Endothelial cell of umbilical vein (primary cell): Measurements from ENCODE around the gene SPRY4. TPM values are rescaled to one million over a fixed set of nuclear protein-coding genes. Genes with fewer than 3 reads are reported as not detected.

Source experiments
- BruUV-seq: library from RNA; stranded (reverse); fragments of 400-500 nt; replicated peaks from 2 replicates; lab custom pipeline; 2021; lab: Mats Ljungman, UMichigan
- CTCF ChIA-PET: fragments of 300-600, 350-600 bp; sonication (Branson Sonifier 250); formaldehyde crosslinking; loops from one replicate; lab custom pipeline; 2021; ENCODE audit warnings: antibody characterized with exemption, inconsistent platforms; lab: Charles Lee
- POLR2A ChIA-PET: fragments of 300-600, 350-600 bp; sonication (Branson Sonifier 250); formaldehyde crosslinking; loops from one replicate; lab custom pipeline; 2021; ENCODE audit warnings: antibody characterized with exemption, inconsistent platforms; lab: Charles Lee
- DNase-seq: peaks from one replicate; pipeline ENCODE4 v3.0.0-alpha.2; 2011; ENCODE audit warnings: low read depth, low spot score
- FAIRE-seq: peaks from 2 replicates; lab custom pipeline; 2011; peaks lifted over from hg19 to GRCh38; lab: Jason Lieb, UNC
- H2AFZ ChIP-seq: 2 replicates; pipeline ENCODE4 v1.6.0; 2012; ENCODE audit warnings: low read depth, low read length, control low read depth, inconsistent platforms
- H3K27ac ChIP-seq: 2 replicates; pipeline ENCODE4 v1.5.1; 2011; ENCODE audit warnings: low read depth, mild to moderate bottlenecking, control low read depth, low read length, moderate library complexity; ENCODE audit not compliant: insufficient read depth
- H3K27me3 ChIP-seq, 2 experiments: 2 replicates each; pipeline versions ENCODE4 v1.6.0 to v1.6.1; 2011; ENCODE audit warnings: low read length in 2 of 2, mixed read lengths in 1 of 2; ENCODE audit not compliant: control insufficient read depth in 2 of 2, insufficient read depth in 2 of 2
- H3K36me3 ChIP-seq, 2 experiments: 2 replicates in 1 of 2; 3 replicates in 1 of 2; pipeline ENCODE4 v1.5.1; 2011; ENCODE audit warnings: low read length in 2 of 2, mild to moderate bottlenecking in 1 of 2, moderate library complexity in 1 of 2; ENCODE audit not compliant: control insufficient read depth in 2 of 2, insufficient read depth in 2 of 2; ENCODE audit errors: extremely low read depth in 1 of 2
- H3K4me1 ChIP-seq: 3 replicates; pipeline ENCODE4 v1.5.1; 2011; ENCODE audit warnings: mild to moderate bottlenecking, low read length; ENCODE audit not compliant: control insufficient read depth, insufficient read depth; ENCODE audit errors: extremely low read depth
- H3K4me2 ChIP-seq: 2 replicates; pipeline ENCODE4 v1.6.1; 2011; ENCODE audit warnings: low read length, control low read depth, mixed read lengths; ENCODE audit not compliant: insufficient read depth
- H3K4me3 ChIP-seq, 3 experiments: fragments of 200-600 bp in 1 of 3; sonication (generic), shearing (Covaris generic) in 1 of 3; replicated peaks in 1 of 3; 2 replicates each; pipeline ENCODE4 v1.5.1; 2011 to 2016; ENCODE audit warnings: control low read depth in 3 of 3, low read length in 3 of 3, mild to moderate bottlenecking in 2 of 3, inconsistent platforms in 1 of 3, low read depth in 1 of 3, moderate library complexity in 1 of 3; ENCODE audit not compliant: insufficient read depth in 1 of 3
- H3K79me2 ChIP-seq: 2 replicates; pipeline ENCODE4 v1.6.0; 2012; ENCODE audit warnings: low read length, inconsistent platforms; ENCODE audit not compliant: control insufficient read depth, insufficient read depth
- H3K9ac ChIP-seq: replicated peaks from 2 replicates; pipeline ENCODE3; 2011; ENCODE audit warnings: low read length, control low read depth; ENCODE audit not compliant: insufficient read depth; ENCODE audit errors: extremely low read depth
- H3K9me1 ChIP-seq: replicated peaks from 3 replicates; pipeline ENCODE4 v1.6.0; 2011; ENCODE audit warnings: mild to moderate bottlenecking, low read length; ENCODE audit not compliant: control insufficient read depth, insufficient read depth; ENCODE audit errors: extremely low read depth
- H3K9me3 ChIP-seq: replicated peaks from 2 replicates; pipeline ENCODE4 v1.5.1; 2012; ENCODE audit warnings: low read length, inconsistent platforms; ENCODE audit not compliant: control insufficient read depth, insufficient read depth
- H4K20me1 ChIP-seq: replicated peaks from 2 replicates; pipeline ENCODE3; 2011; ENCODE audit warnings: mild to moderate bottlenecking, low read length; ENCODE audit not compliant: control insufficient read depth, insufficient read depth; ENCODE audit errors: extremely low read depth
- EZH2 ChIP-seq: IDR thresholded peaks from 2 replicates; pipeline ENCODE4 v1.6.1; 2012; ENCODE audit warnings: borderline replicate concordance, low read depth, mild to moderate bottlenecking, moderate library complexity, low read length, inconsistent platforms; ENCODE audit not compliant: severe bottlenecking
- FOS ChIP-seq: IDR thresholded peaks from 2 replicates; pipeline ENCODE4 v1.6.1; 2011; ENCODE audit warnings: mild to moderate bottlenecking, low read length, moderate library complexity, borderline replicate concordance; ENCODE audit not compliant: insufficient read depth
- GATA2 ChIP-seq: IDR thresholded peaks from 2 replicates; pipeline ENCODE4 v1.7.0; 2011; ENCODE audit warnings: low read depth, mild to moderate bottlenecking, moderate library complexity, mixed read lengths, low read length; ENCODE audit not compliant: insufficient read length, insufficient read depth
- JUN ChIP-seq: IDR thresholded peaks from 2 replicates; pipeline ENCODE4 v1.6.1; 2011; ENCODE audit warnings: borderline replicate concordance, low read depth; ENCODE audit not compliant: insufficient read length, insufficient read depth
- MYC ChIP-seq: IDR thresholded peaks from one replicate; pipeline ENCODE4 v1.6.1; 2011; ENCODE audit warnings: mild to moderate bottlenecking, low read depth, low read length
- POLR2A ChIP-seq: IDR thresholded peaks from 2 replicates; pipeline ENCODE4 v1.6.1; 2012; ENCODE audit warnings: low read depth, mild to moderate bottlenecking, control low read depth, low read length
- POLR2AphosphoS5 ChIP-seq: IDR thresholded peaks from 2 replicates; pipeline ENCODE4 v1.6.1; 2012; ENCODE audit warnings: low read depth, mild to moderate bottlenecking, control low read depth, low read length, moderate library complexity; ENCODE audit not compliant: insufficient read depth
- dilution Hi-C: fragments of 300-500 bp; cut with MboI; formaldehyde crosslinking; loops from one replicate; pipeline ENCODE4 v1.15.0; 2019; ENCODE audit warnings: low sequenced_read_pairs; ENCODE audit not compliant: extremely low pct_ligation_motif_present
- intact Hi-C: fragments of 100-400 bp; cut with micrococcal nuclease; formaldehyde crosslinking; loops from one replicate; pipeline ENCODE4 v1.10.0; 2022
- polyA plus RNA-seq, 4 experiments: library from polyadenylated mRNA; depleted of rRNA in 3 of 4; stranded (reverse) in 3 of 4; unstranded in 1 of 4; fragments of >200 nt; gene quantifications; 2 replicates each; pipeline versions ENCODE4 v1.2.1 to v1.2.3, GENCODE V29; 2011 to 2012; ENCODE audit warnings: missing spikeins in 1 of 4
- total RNA-seq: library from RNA; stranded (reverse); gene quantifications from 2 replicates; pipeline ENCODE4 v1.2.3, GENCODE V29; 2021
- TF ChIP-seq, protein P1 (sequence below), 2 donors: IDR thresholded peaks; 1 replicate in 1 of 2; 2 replicates in 1 of 2; pipeline ENCODE4 v1.5.1; 2011; ENCODE audit warnings: low read length in 2 of 2, mild to moderate bottlenecking in 2 of 2, moderate library complexity in 2 of 2, control low read depth in 1 of 2, inconsistent platforms in 1 of 2, low read depth in 1 of 2; ENCODE audit not compliant: insufficient read depth in 1 of 2; ENCODE audit errors: extremely low read depth in 1 of 2
- TF ChIP-seq, protein P2 (sequence below): IDR thresholded peaks from 2 replicates; pipeline ENCODE4 v1.6.1; 2011; ENCODE audit not compliant: insufficient read depth, insufficient read length

SPRY4 gene
- total and polyA plus RNA-seq, 2 donors (not counting 3 experiments of a cell fraction or from before 2014, with no cell fraction given) = 9.3 to 33.9 TPM

GRCh38 chr5:142276517-142276916, 48.3 kb downstream of the SPRY4 start:
- H3K27ac ChIP-seq = no peak overlapping the region
- BruUV-seq = no TSS peak
- H3K27me3 ChIP-seq = no peaks in the 10 kb centered on the region
- no peak overlapping the region for H3K4me3 ChIP-seq
- no peaks in the 10 kb centered on the region for H3K9me1 ChIP-seq
- ChIA-PET CTCF (interaction anchor here (0.9 to 1.5 kb wide), 2 partner anchors 18 to 52 kb away, joined by 3 read pairs; no protein-coding TSS in a partner anchor), POLR2A (interaction anchor here (0.6 kb wide), 1 partner anchor 17 kb away, joined by 5 read pairs; no protein-coding TSS in a partner anchor)
- H3K4me1 ChIP-seq = peaks cover 15% of the 10 kb centered on the region
- no peaks in the 10 kb centered on the region for H3K9me3 ChIP-seq
- intact Hi-C loops (no loop called here), dilution Hi-C loops (no loop called here)
- H2AFZ ChIP-seq = no peak overlapping the region
- FAIRE-seq (no peak), DNase-seq (no peak)
- TF ChIP-seq POLR2A (no peak), JUN (no peak), EZH2 (no peak), POLR2AphosphoS5 (no peak), FOS (no peak), MYC (no peak), GATA2 (no peak)
- TF ChIP-seq, protein P1, sequence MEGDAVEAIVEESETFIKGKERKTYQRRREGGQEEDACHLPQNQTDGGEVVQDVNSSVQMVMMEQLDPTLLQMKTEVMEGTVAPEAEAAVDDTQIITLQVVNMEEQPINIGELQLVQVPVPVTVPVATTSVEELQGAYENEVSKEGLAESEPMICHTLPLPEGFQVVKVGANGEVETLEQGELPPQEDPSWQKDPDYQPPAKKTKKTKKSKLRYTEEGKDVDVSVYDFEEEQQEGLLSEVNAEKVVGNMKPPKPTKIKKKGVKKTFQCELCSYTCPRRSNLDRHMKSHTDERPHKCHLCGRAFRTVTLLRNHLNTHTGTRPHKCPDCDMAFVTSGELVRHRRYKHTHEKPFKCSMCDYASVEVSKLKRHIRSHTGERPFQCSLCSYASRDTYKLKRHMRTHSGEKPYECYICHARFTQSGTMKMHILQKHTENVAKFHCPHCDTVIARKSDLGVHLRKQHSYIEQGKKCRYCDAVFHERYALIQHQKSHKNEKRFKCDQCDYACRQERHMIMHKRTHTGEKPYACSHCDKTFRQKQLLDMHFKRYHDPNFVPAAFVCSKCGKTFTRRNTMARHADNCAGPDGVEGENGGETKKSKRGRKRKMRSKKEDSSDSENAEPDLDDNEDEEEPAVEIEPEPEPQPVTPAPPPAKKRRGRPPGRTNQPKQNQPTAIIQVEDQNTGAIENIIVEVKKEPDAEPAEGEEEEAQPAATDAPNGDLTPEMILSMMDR (IDR thresholded peaks at IDR 0.05; ENCODE audit: extremely low read depth in 1 of 2, insufficient read depth in 1 of 2, low read depth in 1 of 2, low read length in 2 of 2) = no peak
- TF ChIP-seq, protein P2, sequence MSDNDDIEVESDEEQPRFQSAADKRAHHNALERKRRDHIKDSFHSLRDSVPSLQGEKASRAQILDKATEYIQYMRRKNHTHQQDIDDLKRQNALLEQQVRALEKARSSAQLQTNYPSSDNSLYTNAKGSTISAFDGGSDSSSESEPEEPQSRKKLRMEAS = no peak
- H3K79me2 ChIP-seq = no peaks in the 10 kb centered on the region
- no peak overlapping the region for H3K4me2 ChIP-seq
- H3K36me3 ChIP-seq = no peaks in the 10 kb centered on the region
- H4K20me1 ChIP-seq = no peaks in the 10 kb centered on the region
- no peak overlapping the region for H3K9ac ChIP-seq
